NCI-H526 (cell line): Measurements from ENCODE around the gene AQR.
"Not testable (repeated sequence)": the region's sequence is repeated elsewhere in the genome, so short reads cannot be mapped to it uniquely, and the experiment has no call there.

Experiments used
- DNase-seq, 2 experiments: peaks; one replicate each; lab custom pipeline; 2025; lab: John Stamatoyannopoulos, UW

The AQR gene

DNA sequence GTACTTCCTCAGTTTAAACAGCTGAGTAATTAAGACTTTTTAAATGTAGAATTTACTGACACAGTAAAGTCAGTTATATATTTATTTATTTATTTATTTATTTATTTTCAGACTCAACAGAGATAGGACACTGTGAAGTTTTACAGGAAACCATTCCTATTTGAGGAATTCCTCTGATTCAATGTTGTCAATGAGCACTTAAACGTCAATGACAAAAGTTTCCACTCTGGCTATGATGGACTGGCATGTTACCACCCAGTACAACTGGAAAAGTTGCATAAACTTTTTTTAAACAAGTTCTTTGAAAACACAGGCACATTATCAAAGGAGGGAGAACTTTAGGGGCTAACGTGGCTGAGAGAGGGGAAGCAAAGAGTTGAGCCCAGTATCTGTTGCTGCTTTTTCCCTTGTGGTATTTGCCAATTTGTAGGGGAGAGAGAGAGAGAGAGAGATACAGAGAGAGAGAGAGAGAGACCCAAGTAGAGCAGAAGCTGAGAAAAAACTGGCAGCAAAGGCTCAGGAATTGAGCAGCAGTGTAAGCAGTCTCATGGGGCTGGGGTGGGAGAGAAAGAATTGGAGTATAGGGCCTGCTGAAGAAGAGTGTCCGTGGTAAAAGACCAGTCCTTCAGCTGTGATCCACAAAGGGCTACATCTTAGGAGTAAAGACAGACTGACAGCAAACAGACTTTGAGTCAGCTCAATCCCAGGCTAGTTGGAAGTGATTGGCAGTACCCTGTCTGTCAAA lies 155.9 kb downstream of the AQR start:
- DNase-seq, result no peak

DNA sequence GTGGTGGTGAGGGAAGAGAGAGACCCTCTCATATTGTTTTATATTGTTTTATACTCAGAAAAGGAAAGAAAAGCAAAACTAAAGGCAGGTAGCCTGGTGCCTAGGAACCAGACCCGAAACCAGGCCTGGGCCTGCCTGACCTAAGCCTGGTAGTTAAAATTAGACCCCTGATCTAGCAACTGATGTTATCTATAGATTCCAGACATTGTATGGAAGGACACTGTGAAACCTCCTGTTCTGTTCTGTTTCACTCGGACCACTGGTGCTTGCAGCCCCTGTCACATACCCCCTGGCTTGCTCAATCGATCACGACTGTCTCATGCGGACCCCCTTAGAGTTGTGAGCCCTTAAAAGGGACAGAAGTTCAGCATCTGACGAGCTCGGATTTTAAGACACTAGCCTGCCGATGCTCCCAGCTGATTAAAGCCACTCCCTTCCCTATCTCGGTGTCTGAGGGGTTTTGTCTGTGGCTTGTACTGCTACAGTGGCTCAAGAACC lies 156.6 kb downstream of the AQR start:
- DNase-seq, result not testable (repeated sequence)

DNA sequence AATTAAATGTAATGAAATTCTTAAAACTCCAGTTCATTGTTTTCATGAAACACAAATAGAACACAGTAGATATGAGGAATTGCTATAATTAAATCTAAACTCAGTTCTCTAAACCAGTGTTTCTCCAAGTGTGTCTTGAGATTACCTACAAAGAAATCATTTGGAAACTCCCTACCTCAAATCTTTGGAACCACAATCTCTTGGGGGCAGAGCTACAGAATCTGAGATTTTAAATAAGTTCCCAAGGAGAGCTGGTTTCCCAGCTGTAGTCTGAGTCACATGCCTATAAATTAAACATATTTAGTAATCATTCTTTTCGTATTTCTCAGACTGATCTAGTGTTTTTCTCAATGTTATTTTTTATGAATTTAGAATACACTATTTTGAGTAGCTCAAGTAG lies 157.2 kb downstream of the AQR start:
- no peak for DNase-seq

DNA sequence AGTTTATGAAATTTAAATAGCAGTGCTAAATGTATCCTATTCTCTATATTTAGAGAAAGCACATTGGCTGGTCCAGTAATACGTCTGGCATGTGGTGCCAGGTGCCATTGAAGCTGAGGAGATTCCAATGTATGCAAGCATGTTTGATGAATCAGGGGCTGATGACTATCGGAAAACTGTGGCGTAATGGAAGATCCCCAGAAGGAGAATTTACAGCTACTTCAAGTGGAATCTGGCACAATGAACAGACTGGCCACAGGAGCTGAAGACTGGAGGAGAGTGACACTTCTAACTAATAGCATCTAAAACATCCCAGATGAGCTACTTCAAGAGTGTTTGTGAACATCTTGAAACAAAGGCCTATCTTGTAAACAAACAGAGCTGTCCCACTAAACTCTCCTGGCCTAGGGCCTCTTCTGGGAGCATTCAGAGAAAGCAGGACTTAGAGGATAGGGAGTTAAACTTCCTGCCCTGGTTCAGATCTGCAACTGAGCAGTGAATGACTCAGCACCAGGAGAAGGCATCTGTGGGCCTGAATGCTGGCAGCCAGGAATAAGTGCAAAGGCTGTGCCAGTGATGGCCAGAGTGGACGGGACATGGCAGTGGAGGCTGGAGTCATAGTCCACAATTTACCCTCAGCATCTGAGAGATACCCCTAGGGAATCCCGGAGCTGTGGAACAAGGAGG lies 159.0 kb downstream of the AQR start:
- DNase-seq, result no peak

DNA sequence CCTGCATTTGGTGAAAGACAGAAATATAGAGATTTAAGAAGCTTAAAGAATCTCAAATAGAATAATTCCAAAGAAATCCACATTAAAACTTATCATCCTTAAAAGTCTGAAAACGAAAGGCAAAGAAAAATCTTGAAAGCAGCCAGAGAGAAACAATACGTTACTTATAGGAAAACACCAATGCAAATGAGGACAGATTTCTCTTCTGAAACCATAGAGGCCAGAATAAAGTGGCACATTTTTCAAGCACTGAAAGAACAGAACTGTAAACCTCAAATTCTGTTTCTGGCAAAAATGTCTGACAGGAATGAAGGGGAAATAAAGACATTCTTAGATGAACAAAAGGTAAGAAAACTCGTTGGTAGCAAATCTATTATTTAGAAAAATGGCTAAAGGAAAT lies 160.4 kb downstream of the AQR start:
- no peak for DNase-seq

DNA sequence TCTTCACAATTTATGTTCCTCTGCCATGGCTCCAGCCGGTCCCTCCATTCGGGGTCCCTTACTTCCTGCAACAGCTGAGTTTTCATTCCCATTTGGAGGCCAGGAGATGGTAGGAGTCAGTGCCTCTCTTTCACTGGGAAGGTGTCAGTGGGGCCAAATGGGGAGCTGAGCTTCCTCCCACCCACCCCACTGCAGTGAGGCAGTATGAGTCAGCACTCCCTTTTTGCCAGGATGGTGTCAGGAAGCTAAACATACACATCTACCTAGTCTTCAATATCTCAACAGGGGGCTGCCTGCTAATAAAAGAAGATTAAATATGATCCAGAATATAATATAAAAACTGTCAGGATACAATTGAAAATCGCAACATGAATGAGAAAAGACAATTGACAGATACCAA lies 161.5 kb downstream of the AQR start:
- DNase-seq, result no peak

DNA sequence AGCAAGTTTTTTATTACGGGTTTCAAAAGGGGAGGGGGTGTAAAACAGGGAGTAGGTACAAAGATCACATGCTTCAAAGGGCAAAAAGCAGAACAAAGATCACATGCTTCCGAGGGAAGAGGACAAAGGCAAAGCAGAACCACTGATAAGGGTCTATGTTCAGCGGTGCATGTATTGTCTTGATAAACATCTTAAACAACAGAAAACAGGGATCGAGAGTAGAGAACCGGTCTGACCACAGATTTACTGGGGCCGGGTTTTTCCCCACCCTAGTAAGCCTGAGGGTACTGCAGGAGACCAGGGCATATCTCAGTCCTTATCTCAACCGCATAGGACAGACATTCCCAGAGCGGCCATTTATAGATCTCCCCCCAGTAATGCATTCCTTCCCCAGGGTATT lies 162.3 kb downstream of the AQR start:
- not testable (repeated sequence) for DNase-seq

DNA sequence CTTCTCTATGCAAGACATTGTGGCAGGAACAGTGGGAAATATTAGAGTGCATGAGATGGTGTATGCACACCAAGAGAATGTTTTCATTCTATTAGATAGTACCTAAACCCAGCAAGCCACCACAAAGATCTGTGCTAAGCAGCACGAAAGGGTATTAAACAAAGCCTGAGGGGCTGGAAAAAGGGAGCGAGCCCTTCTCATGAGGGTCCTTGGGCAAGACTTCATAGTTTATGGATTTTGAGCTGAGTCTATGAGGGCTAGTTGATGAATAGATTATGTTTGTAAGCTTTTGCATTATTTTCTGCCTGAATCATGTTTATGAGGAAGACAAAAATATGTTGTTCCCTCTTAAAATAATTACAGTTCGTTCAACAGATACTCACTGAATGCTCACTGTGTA lies 164.8 kb downstream of the AQR start:
- DNase-seq, result no peak

DNA sequence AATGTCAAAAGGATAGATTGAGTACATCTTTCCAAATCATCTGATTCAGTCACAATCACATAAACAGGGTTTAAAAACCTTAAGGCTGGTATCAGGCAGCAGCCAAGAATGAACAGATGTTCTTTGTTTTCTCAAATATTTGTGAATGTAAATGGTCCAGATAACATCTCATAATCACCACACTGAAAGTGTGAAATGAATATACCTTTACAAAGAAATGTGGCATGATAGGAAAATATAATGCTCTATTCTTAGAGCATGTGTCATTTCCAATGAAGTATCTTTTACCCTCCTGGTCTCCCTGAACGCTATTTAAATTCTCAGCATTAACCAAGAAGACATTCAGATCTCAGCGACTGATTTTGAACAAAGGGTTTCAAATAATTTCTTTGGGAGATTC lies 165.4 kb downstream of the AQR start:
- DNase-seq, result peak in 1 of 2 experiments; percentile 5

DNA sequence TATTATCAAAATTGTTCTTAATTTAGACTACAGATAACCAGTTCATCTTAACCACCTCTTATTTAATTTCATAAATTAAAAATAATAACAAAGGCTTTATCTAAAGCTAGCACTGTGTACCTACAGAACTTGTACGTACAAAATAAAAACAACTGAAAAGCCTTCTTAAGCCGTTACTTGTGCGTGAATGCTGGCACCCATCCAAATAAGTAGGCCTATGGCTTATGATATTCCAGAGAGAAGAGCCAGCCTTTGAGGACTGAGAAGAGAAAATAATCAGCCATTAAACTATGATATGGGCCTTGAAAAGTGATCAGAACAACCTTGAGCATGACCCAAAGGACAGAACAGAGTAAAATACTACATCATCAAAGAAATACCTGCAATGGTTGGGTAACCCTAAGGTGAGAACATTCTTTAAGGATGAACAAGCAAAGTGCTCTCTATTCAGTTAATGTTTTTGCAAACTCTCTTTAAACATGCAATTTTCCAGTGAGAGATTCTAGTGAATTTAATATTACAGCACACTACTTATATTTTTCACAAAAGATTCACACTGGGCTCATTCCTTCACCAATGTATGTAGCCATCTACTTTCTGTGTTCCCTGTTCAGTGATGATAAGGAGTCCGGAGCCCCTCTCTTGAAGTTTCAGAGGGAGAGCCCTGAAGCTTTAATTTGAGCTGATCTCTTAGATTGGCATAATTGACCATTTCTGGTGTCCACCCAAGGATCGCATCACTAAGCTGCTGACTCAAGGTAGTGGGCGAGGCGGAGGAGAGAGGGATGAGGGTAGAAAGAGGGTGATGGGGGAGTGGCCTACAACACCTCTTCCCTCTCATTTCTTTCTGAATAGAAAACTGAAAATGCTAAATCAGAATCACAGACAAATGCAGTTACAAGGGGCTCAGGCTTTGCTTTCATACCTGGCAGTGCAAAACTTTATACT lies 166.5 kb downstream of the AQR start:
- no peak for DNase-seq

DNA sequence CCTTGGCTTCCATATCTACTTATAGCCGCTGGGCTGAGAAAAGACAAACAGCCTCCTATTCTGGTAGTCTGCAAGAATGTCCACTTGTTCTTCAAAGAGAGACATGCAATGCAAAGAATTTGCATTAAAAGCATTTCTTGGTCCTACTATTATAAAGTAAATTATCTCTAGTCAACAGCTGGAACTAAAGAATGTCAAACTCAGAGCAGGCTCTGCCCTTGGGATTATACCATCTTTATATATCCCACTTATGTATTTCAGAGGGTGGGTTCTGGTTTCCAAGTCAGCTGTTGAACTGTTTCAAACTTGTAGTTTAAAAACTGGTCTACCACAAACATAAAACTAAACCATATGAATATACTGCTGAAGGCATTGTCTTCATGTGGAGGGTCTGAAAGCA lies 167.2 kb downstream of the AQR start:
- DNase-seq, result no peak
